SK-N-SH (cell line): Measurements from ENCODE around the gene ERBB2. TPM values are rescaled to one million over a fixed set of nuclear protein-coding genes. Genes with fewer than 3 reads are reported as not detected.

ENCODE experiments used
- CTCF ChIA-PET: fragments of 300-600, 350-600 bp; formaldehyde crosslinking; extraction: SDS; loops from one replicate; lab custom pipeline; 2021; lab: Yijun Ruan, JAX
- POLR2A ChIA-PET: fragments of 350-600 bp; sonication (Branson Sonifier 250); formaldehyde crosslinking; extraction: SDS; loops from one replicate; lab custom pipeline; 2020; ENCODE audit warnings: antibody characterized with exemption, inconsistent platforms; lab: Yijun Ruan, JAX
- DNase-seq: peaks from one replicate; pipeline ENCODE4 v3.0.0; 2012
- H2AFZ ChIP-seq: fragments of 200-600 bp; sonication (generic); 2 replicates; pipeline ENCODE4 v1.8.1; 2016; ENCODE audit warnings: antibody characterized with exemption, mild to moderate bottlenecking, low read depth
- H3F3A ChIP-seq: fragments of 200-600 bp; sonication (generic); replicated peaks from 2 replicates; pipeline ENCODE3; 2016; ENCODE audit warnings: antibody characterized with exemption, mild to moderate bottlenecking; ENCODE audit not compliant: insufficient read depth
- H3K27ac ChIP-seq, 2 experiments: fragments of 200-500 bp in 1 of 2; fragments of 200-600 bp in 1 of 2; sonication (Bioruptor generic) in 1 of 2; sonication (generic), shearing (Covaris generic) in 1 of 2; 2 replicates each; pipeline versions ENCODE4 v1.5.1 to v1.6.1; 2014 to 2016; ENCODE audit warnings: low read depth in 2 of 2, inconsistent platforms in 1 of 2, low read length in 1 of 2, mild to moderate bottlenecking in 1 of 2, mixed read lengths in 1 of 2
- H3K27me3 ChIP-seq: fragments of 200-600 bp; sonication (generic), shearing (Covaris generic); 2 replicates; pipeline ENCODE4 v1.6.1; 2016; ENCODE audit warnings: mixed run types; ENCODE audit not compliant: insufficient read depth
- H3K36me3 ChIP-seq, 2 experiments: fragments of 200-500 bp in 1 of 2; fragments of 200-600 bp in 1 of 2; sonication (Bioruptor generic) in 1 of 2; sonication (generic) in 1 of 2; replicated peaks in 1 of 2; 2 replicates each; pipeline versions ENCODE3 to v1.5.1; 2014 to 2016; ENCODE audit warnings: low read length in 1 of 2, mild to moderate bottlenecking in 1 of 2; ENCODE audit not compliant: insufficient read depth in 2 of 2, control insufficient read depth in 1 of 2
- H3K4me1 ChIP-seq, 2 experiments: fragments of 200-500 bp in 1 of 2; fragments of 200-600 bp in 1 of 2; sonication (Bioruptor generic) in 1 of 2; sonication (generic), shearing (Covaris generic) in 1 of 2; 2 replicates each; pipeline versions ENCODE4 v1.5.1 to v1.6.1; 2014 to 2016; ENCODE audit warnings: low read depth in 1 of 2, low read length in 1 of 2, mixed run types in 1 of 2; ENCODE audit not compliant: insufficient read depth in 2 of 2, control insufficient read depth in 1 of 2
- H3K4me2 ChIP-seq: fragments of 200-600 bp; sonication (generic), shearing (Covaris generic); 2 replicates; pipeline ENCODE4 v1.6.1; 2017; ENCODE audit warnings: mixed run types
- H3K4me3 ChIP-seq, 2 experiments: fragments of 200-500 bp in 1 of 2; fragments of 200-600 bp in 1 of 2; sonication (Bioruptor generic) in 1 of 2; sonication (generic), shearing (Covaris generic) in 1 of 2; 2 replicates each; pipeline versions ENCODE4 v1.5.1 to v1.8.1; 2014 to 2016; ENCODE audit warnings: low read depth in 2 of 2, inconsistent platforms in 1 of 2, low read length in 1 of 2, mild to moderate bottlenecking in 1 of 2, mixed read lengths in 1 of 2, moderate library complexity in 1 of 2
- H3K79me2 ChIP-seq: fragments of 200-600 bp; sonication (generic); 2 replicates; pipeline ENCODE4 v1.8.1; 2017; ENCODE audit warnings: mild to moderate bottlenecking; ENCODE audit not compliant: insufficient read depth
- H3K9ac ChIP-seq: fragments of 200-600 bp; sonication (generic); 2 replicates; pipeline ENCODE4 v1.6.1; 2017; ENCODE audit warnings: mixed run types
- H3K9me2 ChIP-seq: fragments of 200-600 bp; sonication (generic); 2 replicates; pipeline ENCODE4 v1.6.1; 2017; ENCODE audit warnings: mixed run types
- H3K9me3 ChIP-seq: fragments of 200-600 bp; sonication (generic); 2 replicates; pipeline ENCODE4 v1.6.1; 2017; ENCODE audit warnings: mixed run types, mild to moderate bottlenecking, moderate library complexity
- H4K20me1 ChIP-seq: fragments of 200-600 bp; sonication (generic); 2 replicates; pipeline ENCODE4 v1.6.1; 2017; ENCODE audit warnings: mild to moderate bottlenecking, mixed run types; ENCODE audit not compliant: insufficient read depth
- CHD2 ChIP-seq: fragments of 150-350 bp; IDR thresholded peaks from 2 replicates; pipeline ENCODE4 v1.6.1; 2018; ENCODE audit warnings: low read length; ENCODE audit not compliant: partially characterized antibody
- ELF1 ChIP-seq: IDR thresholded peaks from 2 replicates; pipeline ENCODE4 v1.4.0; 2012
- EP300 ChIP-seq, 2 experiments: IDR thresholded peaks; 2 replicates each; pipeline versions ENCODE4 v1.4.0 to v1.6.1; 2012; ENCODE audit warnings: borderline replicate concordance in 1 of 2, low read depth in 1 of 2, low read length in 1 of 2
- EZH2phosphoT487 ChIP-seq: fragments of 200-600 bp; sonication (generic); IDR thresholded peaks from 2 replicates; pipeline ENCODE4 v1.6.1; 2017; ENCODE audit warnings: low read depth, mixed run types, mild to moderate bottlenecking, antibody characterized with exemption, moderate library complexity, borderline replicate concordance
- FOSL2 ChIP-seq: IDR thresholded peaks from 2 replicates; pipeline ENCODE4 v1.4.0; 2012; ENCODE audit warnings: low read depth, mild to moderate bottlenecking, moderate library complexity, borderline replicate concordance
- FOXM1 ChIP-seq: IDR thresholded peaks from 2 replicates; pipeline ENCODE4 v1.4.0; 2012; ENCODE audit warnings: low read depth, mild to moderate bottlenecking
- GABPA ChIP-seq: IDR thresholded peaks from 2 replicates; pipeline ENCODE4 v1.4.0; 2012; ENCODE audit warnings: low read depth, mild to moderate bottlenecking
- GATA2 ChIP-seq: sonication (generic); formaldehyde crosslinking; IDR thresholded peaks from 2 replicates; pipeline ENCODE4 v1.5.0; 2020; ENCODE audit warnings: mild to moderate bottlenecking, missing genetic modification reagents
- JUND ChIP-seq: IDR thresholded peaks from 2 replicates; pipeline ENCODE4 v1.4.0; 2012
- MXI1 ChIP-seq: IDR thresholded peaks from 2 replicates; pipeline ENCODE4 v1.6.1; 2012; ENCODE audit warnings: mild to moderate bottlenecking, low read depth, low read length, improper control_type of control experiment
- POLR2AphosphoS5 ChIP-seq: IDR thresholded peaks from 2 replicates; pipeline ENCODE4 v1.6.1; 2012; ENCODE audit warnings: low read depth, low read length
- RFX5 ChIP-seq: IDR thresholded peaks from 2 replicates; pipeline ENCODE4 v1.6.1; 2012; ENCODE audit warnings: mild to moderate bottlenecking, improper control_type of control experiment, low read length
- TCF12 ChIP-seq: IDR thresholded peaks from 2 replicates; pipeline ENCODE4 v1.4.0; 2012
- WGBS: methylation state at CpG from one replicate; pipeline ENCODE4 v1.1.6; 2017; ENCODE audit warnings: low lambda C conversion rate; 5-methylcytosine and 5-hydroxymethylcytosine counted together
- polyA plus RNA-seq, 3 experiments: library from polyadenylated mRNA; depleted of rRNA; stranded (reverse); fragments of >200 nt; gene quantifications; 2 replicates each; pipeline ENCODE4 v1.2.3, GENCODE V29; 2012
- TF ChIP-seq, protein P1 (sequence below): IDR thresholded peaks from 2 replicates; pipeline ENCODE4 v1.4.0; 2012; ENCODE audit warnings: low read depth, borderline replicate concordance
- TF ChIP-seq, protein P2 (sequence below): IDR thresholded peaks from 2 replicates; pipeline ENCODE4 v1.6.1; 2012; ENCODE audit warnings: mild to moderate bottlenecking, low read depth, low read length, moderate library complexity
- TF ChIP-seq, protein P3 (sequence below): fragments of 150-350 bp; IDR thresholded peaks from 2 replicates; pipeline ENCODE4 v1.6.1; 2016; ENCODE audit warnings: mild to moderate bottlenecking, low read depth, low read length
- TF ChIP-seq, protein P4 (sequence below): fragments of 200-600 bp; sonication (generic); IDR thresholded peaks from 2 replicates; pipeline ENCODE4 v1.6.1; 2017; ENCODE audit warnings: antibody characterized with exemption, mild to moderate bottlenecking, moderate library complexity
- TF ChIP-seq, protein P5 (sequence below): IDR thresholded peaks from 2 replicates; pipeline ENCODE4 v1.4.0; 2012; ENCODE audit warnings: low read depth
- TF ChIP-seq, protein P6 (sequence below): IDR thresholded peaks from 2 replicates; pipeline ENCODE4 v1.4.0; 2012; ENCODE audit warnings: low read depth, borderline replicate concordance
- TF ChIP-seq, protein P7 (sequence below): IDR thresholded peaks from 2 replicates; pipeline ENCODE4; 2012

The ERBB2 gene
- polyA plus RNA-seq, 1 of the 3 experiments (the other 2 are of a cell fraction), result 1.9 TPM

DNA sequence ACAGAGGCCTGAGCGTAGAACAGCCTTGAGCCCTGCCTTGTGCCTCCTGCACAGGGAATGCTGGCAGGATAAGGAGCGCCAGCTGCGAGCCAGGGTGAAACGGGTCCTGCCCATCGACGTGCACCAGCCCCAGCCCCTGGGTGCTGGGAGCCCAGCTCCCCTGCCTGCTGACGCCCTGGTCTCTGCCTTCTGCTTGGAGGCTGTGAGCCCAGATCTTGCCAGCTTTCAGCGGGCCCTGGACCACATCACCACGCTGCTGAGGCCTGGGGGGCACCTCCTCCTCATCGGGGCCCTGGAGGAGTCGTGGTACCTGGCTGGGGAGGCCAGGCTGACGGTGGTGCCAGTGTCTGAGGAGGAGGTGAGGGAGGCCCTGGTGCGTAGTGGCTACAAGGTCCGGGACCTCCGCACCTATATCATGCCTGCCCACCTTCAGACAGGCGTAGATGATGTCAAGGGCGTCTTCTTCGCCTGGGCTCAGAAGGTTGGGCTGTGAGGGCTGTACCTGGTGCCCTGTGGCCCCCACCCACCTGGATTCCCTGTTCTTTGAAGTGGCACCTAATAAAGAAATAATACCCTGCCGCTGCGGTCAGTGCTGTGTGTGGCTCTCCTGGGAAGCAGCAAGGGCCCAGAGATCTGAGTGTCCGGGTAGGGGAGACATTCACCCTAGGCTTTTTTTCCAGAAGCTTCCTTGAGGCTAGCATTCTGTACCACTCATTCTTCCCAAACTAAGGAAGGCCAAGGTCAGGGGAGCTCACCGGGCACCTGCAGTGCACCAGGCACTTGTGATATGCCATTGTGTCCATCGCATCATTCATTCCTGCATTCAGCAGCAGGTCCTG, 29.7 kb upstream of the ERBB2 start:
- Histone ChIP-seq H3K27me3 (no peaks in the 10 kb centered on the region), H3K79me2 (no peaks in the 10 kb centered on the region), H3K4me1 (peaks cover 0 to 12% of the 10 kb centered on the region in 2 experiments; a peak in 1 of 4 replicates), H3K9me2 (no peaks in the 10 kb centered on the region), H3K4me2 (no peak overlapping the region), H4K20me1 (no peaks in the 10 kb centered on the region), H3K27ac (no peak overlapping the region), H3K36me3 (no peaks in the 10 kb centered on the region), H3K9ac (no peak overlapping the region), H3K9me3 (no peaks in the 10 kb centered on the region), H3F3A (no peaks in the 10 kb centered on the region), H2AFZ (no peak overlapping the region), H3K4me3 (no peak overlapping the region)
- POLR2A ChIA-PET, result interaction anchor here (1.1 to 1.4 kb wide), 3 partner anchors 10 to 51 kb away, joined by 3 to 4 read pairs (median 4); no protein-coding TSS in a partner anchor
- CTCF ChIA-PET, result interaction anchor here (0.8 to 15.8 kb wide), 9 partner anchors 11 to 122 kb away, joined by 3 to 279 read pairs (median 8); partner anchors contain the start of genes MIEN1 and PPP1R1B
- 93% methylated on average over 15 of the region's 23 CpGs for WGBS
- peak; percentile 26 for DNase-seq
- TF ChIP-seq CHD2, result no peak
- TF ChIP-seq, protein P1, sequence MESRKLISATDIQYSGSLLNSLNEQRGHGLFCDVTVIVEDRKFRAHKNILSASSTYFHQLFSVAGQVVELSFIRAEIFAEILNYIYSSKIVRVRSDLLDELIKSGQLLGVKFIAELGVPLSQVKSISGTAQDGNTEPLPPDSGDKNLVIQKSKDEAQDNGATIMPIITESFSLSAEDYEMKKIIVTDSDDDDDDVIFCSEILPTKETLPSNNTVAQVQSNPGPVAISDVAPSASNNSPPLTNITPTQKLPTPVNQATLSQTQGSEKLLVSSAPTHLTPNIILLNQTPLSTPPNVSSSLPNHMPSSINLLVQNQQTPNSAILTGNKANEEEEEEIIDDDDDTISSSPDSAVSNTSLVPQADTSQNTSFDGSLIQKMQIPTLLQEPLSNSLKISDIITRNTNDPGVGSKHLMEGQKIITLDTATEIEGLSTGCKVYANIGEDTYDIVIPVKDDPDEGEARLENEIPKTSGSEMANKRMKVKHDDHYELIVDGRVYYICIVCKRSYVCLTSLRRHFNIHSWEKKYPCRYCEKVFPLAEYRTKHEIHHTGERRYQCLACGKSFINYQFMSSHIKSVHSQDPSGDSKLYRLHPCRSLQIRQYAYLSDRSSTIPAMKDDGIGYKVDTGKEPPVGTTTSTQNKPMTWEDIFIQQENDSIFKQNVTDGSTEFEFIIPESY, result no peak
- TF ChIP-seq, protein P2, sequence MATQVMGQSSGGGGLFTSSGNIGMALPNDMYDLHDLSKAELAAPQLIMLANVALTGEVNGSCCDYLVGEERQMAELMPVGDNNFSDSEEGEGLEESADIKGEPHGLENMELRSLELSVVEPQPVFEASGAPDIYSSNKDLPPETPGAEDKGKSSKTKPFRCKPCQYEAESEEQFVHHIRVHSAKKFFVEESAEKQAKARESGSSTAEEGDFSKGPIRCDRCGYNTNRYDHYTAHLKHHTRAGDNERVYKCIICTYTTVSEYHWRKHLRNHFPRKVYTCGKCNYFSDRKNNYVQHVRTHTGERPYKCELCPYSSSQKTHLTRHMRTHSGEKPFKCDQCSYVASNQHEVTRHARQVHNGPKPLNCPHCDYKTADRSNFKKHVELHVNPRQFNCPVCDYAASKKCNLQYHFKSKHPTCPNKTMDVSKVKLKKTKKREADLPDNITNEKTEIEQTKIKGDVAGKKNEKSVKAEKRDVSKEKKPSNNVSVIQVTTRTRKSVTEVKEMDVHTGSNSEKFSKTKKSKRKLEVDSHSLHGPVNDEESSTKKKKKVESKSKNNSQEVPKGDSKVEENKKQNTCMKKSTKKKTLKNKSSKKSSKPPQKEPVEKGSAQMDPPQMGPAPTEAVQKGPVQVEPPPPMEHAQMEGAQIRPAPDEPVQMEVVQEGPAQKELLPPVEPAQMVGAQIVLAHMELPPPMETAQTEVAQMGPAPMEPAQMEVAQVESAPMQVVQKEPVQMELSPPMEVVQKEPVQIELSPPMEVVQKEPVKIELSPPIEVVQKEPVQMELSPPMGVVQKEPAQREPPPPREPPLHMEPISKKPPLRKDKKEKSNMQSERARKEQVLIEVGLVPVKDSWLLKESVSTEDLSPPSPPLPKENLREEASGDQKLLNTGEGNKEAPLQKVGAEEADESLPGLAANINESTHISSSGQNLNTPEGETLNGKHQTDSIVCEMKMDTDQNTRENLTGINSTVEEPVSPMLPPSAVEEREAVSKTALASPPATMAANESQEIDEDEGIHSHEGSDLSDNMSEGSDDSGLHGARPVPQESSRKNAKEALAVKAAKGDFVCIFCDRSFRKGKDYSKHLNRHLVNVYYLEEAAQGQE, result no peak
- TF ChIP-seq FOSL2, result no peak
- TF ChIP-seq, protein P3, sequence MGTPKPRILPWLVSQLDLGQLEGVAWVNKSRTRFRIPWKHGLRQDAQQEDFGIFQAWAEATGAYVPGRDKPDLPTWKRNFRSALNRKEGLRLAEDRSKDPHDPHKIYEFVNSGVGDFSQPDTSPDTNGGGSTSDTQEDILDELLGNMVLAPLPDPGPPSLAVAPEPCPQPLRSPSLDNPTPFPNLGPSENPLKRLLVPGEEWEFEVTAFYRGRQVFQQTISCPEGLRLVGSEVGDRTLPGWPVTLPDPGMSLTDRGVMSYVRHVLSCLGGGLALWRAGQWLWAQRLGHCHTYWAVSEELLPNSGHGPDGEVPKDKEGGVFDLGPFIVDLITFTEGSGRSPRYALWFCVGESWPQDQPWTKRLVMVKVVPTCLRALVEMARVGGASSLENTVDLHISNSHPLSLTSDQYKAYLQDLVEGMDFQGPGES, result no peak
- no peak for TF ChIP-seq GATA2 (CRISPR knock-in tag)
- TF ChIP-seq MXI1, result no peak
- no peak for TF ChIP-seq EZH2phosphoT487
- TF ChIP-seq RFX5, result no peak
- TF ChIP-seq ELF1, result no peak
- no peak for TF ChIP-seq GABPA
- TF ChIP-seq, protein P4, sequence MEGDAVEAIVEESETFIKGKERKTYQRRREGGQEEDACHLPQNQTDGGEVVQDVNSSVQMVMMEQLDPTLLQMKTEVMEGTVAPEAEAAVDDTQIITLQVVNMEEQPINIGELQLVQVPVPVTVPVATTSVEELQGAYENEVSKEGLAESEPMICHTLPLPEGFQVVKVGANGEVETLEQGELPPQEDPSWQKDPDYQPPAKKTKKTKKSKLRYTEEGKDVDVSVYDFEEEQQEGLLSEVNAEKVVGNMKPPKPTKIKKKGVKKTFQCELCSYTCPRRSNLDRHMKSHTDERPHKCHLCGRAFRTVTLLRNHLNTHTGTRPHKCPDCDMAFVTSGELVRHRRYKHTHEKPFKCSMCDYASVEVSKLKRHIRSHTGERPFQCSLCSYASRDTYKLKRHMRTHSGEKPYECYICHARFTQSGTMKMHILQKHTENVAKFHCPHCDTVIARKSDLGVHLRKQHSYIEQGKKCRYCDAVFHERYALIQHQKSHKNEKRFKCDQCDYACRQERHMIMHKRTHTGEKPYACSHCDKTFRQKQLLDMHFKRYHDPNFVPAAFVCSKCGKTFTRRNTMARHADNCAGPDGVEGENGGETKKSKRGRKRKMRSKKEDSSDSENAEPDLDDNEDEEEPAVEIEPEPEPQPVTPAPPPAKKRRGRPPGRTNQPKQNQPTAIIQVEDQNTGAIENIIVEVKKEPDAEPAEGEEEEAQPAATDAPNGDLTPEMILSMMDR, result no peak
- TF ChIP-seq TCF12, result no peak
- no peak for TF ChIP-seq EP300 (IDR thresholded peaks at IDR 0.05; ENCODE audit: borderline replicate concordance in 1 of 2, low read depth in 1 of 2, low read length in 1 of 2)
- TF ChIP-seq, protein P5, sequence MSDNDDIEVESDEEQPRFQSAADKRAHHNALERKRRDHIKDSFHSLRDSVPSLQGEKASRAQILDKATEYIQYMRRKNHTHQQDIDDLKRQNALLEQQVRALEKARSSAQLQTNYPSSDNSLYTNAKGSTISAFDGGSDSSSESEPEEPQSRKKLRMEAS, result no peak
- no peak for TF ChIP-seq JUND
- TF ChIP-seq, protein P6, sequence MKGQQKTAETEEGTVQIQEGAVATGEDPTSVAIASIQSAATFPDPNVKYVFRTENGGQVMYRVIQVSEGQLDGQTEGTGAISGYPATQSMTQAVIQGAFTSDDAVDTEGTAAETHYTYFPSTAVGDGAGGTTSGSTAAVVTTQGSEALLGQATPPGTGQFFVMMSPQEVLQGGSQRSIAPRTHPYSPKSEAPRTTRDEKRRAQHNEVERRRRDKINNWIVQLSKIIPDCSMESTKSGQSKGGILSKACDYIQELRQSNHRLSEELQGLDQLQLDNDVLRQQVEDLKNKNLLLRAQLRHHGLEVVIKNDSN, result no peak
- no peak for TF ChIP-seq FOXM1
- TF ChIP-seq, protein P7, sequence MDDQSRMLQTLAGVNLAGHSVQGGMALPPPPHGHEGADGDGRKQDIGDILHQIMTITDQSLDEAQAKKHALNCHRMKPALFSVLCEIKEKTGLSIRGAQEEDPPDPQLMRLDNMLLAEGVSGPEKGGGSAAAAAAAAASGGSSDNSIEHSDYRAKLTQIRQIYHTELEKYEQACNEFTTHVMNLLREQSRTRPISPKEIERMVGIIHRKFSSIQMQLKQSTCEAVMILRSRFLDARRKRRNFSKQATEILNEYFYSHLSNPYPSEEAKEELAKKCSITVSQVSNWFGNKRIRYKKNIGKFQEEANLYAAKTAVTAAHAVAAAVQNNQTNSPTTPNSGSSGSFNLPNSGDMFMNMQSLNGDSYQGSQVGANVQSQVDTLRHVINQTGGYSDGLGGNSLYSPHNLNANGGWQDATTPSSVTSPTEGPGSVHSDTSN, result no peak
- no peak for TF ChIP-seq POLR2AphosphoS5
